HG03457 (cell line): ENCODE data around the gene FAM53A.

Experiments used
- ATAC-seq: cut with Tn5 transposase; IDR thresholded peaks from one replicate; pipeline ENCODE4 v1.9.1; 2021; ENCODE audit warnings: moderate number of reproducible peaks; ENCODE audit not compliant: unreplicated experiment

The FAM53A gene

GRCh38 chr4:1683736-1684505 lies at the start of gene FAM53A:
Gene FAM53A, minus strand, starts transcription at chr4:1684313. Its CDS starts 15,572 bp downstream, at chr4:1668741.
- peak; percentile 85 for ATAC-seq

- ATAC-seq: no peak
Observed at GRCh38 chr4:1732911-1733310, 48.8 kb upstream of the FAM53A start.

GRCh38 chr4:1731180-1731579 lies 47.1 kb upstream of the FAM53A start:
- no peak for ATAC-seq

- no peak for ATAC-seq
Observed at GRCh38 chr4:1730532-1731135, 46.5 kb upstream of the FAM53A start.

- no peak for ATAC-seq
Observed at GRCh38 chr4:1728061-1728980, 44.2 kb upstream of the FAM53A start.

- ATAC-seq: no peak
Observed at GRCh38 chr4:1727117-1728031, 43.3 kb upstream of the FAM53A start.

- no peak for ATAC-seq
Observed at GRCh38 chr4:1726146-1726934, 42.2 kb upstream of the FAM53A start.

GRCh38 chr4:1725521-1725920 lies 41.4 kb upstream of the FAM53A start:
- ATAC-seq: no peak

GRCh38 chr4:1723131-1723801 lies 39.2 kb upstream of the FAM53A start:
- no peak for ATAC-seq

- ATAC-seq: no peak
Observed at GRCh38 chr4:1722551-1723118, 38.5 kb upstream of the FAM53A start.

GRCh38 chr4:1721666-1722550 lies 37.8 kb upstream of the FAM53A start:
- no peak for ATAC-seq

GRCh38 chr4:1721003-1721665 lies 37.0 kb upstream of the FAM53A start, which contains the start of the genes TACC3 and TMEM129:
Gene TACC3, plus strand, starts transcription at chr4:1721521. Its CDS starts 1,901 bp downstream, at chr4:1723422.
Gene TMEM129, minus strand, starts transcription at chr4:1721323. Its CDS starts 486 bp downstream, at chr4:1720837.
- peak; percentile 50 for ATAC-seq

GRCh38 chr4:1720163-1720983 lies 36.3 kb upstream of the FAM53A start:
- peak; percentile 7 for ATAC-seq

- ATAC-seq: no peak
Observed at GRCh38 chr4:1718095-1718850, 34.2 kb upstream of the FAM53A start.
